IPS-15b (cell line): Measurements from ENCODE around the gene BRD4.

Experiments
- H3K27me3 ChIP-seq: one replicate; pipeline ENCODE4 v1.6.1; 2013; ENCODE audit warnings: low read length; ENCODE audit not compliant: control insufficient read depth, insufficient read depth
- H3K36me3 ChIP-seq: one replicate; pipeline ENCODE4 v1.6.1; 2013; ENCODE audit warnings: low read length; ENCODE audit not compliant: control insufficient read depth, insufficient read depth
- H3K4me1 ChIP-seq: one replicate; pipeline ENCODE4 v1.6.1; 2013; ENCODE audit warnings: mild to moderate bottlenecking, low read length; ENCODE audit not compliant: control insufficient read depth, insufficient read depth
- H3K4me3 ChIP-seq: one replicate; pipeline ENCODE4 v1.5.1; 2013; ENCODE audit warnings: low read depth, low read length
- H3K9ac ChIP-seq: one replicate; pipeline ENCODE4 v1.6.1; 2013; ENCODE audit warnings: low read depth, mild to moderate bottlenecking, low read length
- H3K9me3 ChIP-seq: one replicate; pipeline ENCODE4 v1.6.1; 2013; ENCODE audit warnings: mild to moderate bottlenecking, low read length; ENCODE audit not compliant: control insufficient read depth, insufficient read depth

BRD4 gene

DNA sequence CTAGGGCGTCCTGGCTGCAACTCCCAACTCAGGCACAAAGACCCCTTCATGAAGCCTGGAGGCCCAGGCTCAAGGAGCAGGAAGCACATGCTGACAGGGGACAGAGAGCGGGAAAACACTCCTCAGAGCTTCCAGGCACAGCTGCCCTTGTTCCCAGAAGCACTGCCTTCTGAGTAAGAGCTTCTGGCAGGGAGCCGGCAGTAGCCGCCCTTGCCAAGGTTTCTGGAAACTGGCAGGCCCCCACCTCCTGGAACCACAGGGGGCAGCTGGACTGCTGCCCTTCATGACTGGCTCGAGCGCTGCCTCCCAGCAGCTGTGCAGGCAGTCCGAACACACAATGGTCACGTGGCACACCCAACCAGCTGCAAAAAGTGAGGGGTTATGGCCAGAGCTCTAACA lies 66.5 kb downstream of the BRD4 start:
- no peak overlapping the region for H3K4me3 ChIP-seq
- H3K36me3 ChIP-seq, result peaks cover 72% of the 10 kb centered on the region
- H3K9ac ChIP-seq, result no peak overlapping the region
- no peaks in the 10 kb centered on the region for H3K4me1 ChIP-seq
- H3K9me3 ChIP-seq, result no peaks in the 10 kb centered on the region
- no peaks in the 10 kb centered on the region for H3K27me3 ChIP-seq

DNA sequence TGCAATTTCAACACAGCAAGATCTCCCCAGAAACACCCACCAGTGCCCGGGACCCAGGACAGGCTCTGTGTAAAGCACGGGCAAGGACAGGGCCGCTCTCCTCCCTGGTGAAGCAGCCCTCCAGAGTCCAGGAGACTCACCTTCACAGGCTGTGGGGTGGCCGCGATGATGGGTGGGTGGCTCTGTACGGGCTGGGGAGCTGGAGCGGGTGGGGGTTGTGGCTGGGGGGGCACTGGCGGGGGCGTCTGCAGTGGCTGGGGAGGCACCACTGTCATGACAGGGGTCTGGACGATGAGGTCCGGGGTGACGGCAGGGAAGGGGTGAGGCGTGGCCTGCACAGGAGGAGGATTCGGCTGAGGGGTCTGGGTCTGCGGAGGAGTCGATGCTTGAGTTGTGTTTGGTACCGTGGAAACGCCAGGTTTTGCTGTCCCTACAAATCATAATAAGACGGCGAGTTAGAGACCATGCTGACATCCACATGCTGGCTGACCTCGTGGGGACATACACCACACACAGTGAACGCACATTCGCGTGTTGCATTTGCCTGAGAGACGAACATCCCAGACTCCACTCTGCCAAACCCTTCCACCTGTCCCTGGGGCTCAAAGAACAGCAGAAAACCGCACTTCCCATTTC lies 67.0 kb downstream of the BRD4 start:
- Histone ChIP-seq H3K9me3 (no peaks in the 10 kb centered on the region), H3K4me1 (no peaks in the 10 kb centered on the region), H3K9ac (no peak overlapping the region), H3K4me3 (no peak overlapping the region), H3K36me3 (peaks cover 72% of the 10 kb centered on the region), H3K27me3 (no peaks in the 10 kb centered on the region)

DNA sequence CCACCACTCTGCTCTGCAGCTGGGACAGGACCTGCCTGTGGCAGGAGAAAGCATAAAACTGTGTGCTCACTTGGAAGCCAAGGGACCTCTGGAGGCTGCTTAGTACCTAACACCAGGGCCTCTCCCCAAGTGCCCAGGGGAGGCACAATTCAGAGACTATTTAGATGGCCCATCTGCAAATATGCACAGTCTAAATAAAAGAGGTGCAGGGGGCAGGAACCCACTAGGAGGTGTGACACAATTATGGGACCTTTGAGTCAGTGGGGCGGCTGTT lies 67.5 kb downstream of the BRD4 start:
- H3K9me3 ChIP-seq, result no peaks in the 10 kb centered on the region
- peaks cover 72% of the 10 kb centered on the region for H3K36me3 ChIP-seq
- no peak overlapping the region for H3K9ac ChIP-seq
- H3K4me1 ChIP-seq, result no peaks in the 10 kb centered on the region
- H3K4me3 ChIP-seq, result no peak overlapping the region
- no peaks in the 10 kb centered on the region for H3K27me3 ChIP-seq

- peaks cover 76% of the 10 kb centered on the region for H3K36me3 ChIP-seq
- H3K4me1 ChIP-seq, result no peaks in the 10 kb centered on the region
- no peaks in the 10 kb centered on the region for H3K9me3 ChIP-seq
Measured at GRCh38 chr19:15264061-15264932, 68.0 kb downstream of the BRD4 start.

DNA sequence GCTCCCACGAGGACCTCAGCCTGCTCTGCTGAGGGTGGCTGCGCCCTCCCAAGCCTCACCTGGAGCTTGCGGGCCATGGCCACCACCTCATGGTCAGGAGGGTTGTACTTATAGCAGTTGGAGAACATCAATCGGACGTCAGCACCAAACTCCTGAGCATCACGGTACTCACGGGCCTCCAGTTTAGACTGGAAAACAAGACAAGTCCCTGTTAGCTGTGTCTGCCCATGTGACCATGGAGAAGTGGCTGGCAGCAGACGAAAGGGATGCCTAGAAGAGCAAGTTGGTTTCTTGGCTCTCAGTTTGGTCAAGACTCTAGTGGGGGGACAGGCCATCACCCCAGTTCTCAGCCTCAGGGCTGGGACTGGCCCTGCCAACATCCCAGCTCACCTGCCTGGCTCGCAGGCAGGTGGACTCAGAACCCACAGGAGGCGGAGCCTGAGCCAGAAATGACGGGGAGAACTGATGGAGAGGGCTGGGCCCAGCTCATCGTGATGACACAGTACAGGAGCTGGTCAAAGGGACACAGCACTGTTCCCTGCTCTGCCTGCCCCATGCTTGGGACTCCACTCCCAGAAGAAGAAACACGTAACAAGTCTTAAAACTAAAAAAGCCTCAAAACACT lies 68.9 kb downstream of the BRD4 start:
- H3K36me3 ChIP-seq, result peaks cover 79% of the 10 kb centered on the region
- H3K9me3 ChIP-seq, result no peaks in the 10 kb centered on the region
- H3K9ac ChIP-seq, result no peak overlapping the region
- H3K27me3 ChIP-seq, result no peaks in the 10 kb centered on the region
- no peak overlapping the region for H3K4me3 ChIP-seq
- H3K4me1 ChIP-seq, result no peaks in the 10 kb centered on the region

More at GRCh38 chr19:15264061-15264932, 68.0 kb downstream of the BRD4 start:
- no peak overlapping the region for H3K9ac ChIP-seq
- no peaks in the 10 kb centered on the region for H3K27me3 ChIP-seq
- H3K4me3 ChIP-seq, result no peak overlapping the region

DNA sequence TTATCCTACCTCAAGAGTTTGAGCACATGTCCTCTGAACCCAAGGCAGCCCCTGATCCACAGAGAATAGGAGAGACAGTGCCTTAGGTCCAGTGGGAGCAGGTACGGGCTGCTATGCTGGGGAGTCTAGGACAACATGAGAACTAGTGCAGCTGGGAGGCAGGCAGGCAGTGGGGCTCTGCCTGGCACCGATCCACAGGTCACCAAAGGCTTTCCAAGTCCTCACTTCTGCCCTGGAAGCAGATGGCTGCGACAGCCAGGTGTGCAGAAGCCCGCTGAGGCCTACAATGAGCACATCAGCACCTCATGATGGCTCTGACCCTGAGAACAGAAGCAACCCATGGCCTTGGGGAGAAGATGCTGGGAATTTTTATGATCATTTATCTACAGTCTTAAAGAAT lies 70.3 kb downstream of the BRD4 start:
- peaks cover 82% of the 10 kb centered on the region for H3K36me3 ChIP-seq
- no peaks in the 10 kb centered on the region for H3K27me3 ChIP-seq
- no peak overlapping the region for H3K9ac ChIP-seq
- H3K9me3 ChIP-seq, result no peaks in the 10 kb centered on the region
- H3K4me1 ChIP-seq, result no peaks in the 10 kb centered on the region
- H3K4me3 ChIP-seq, result no peak overlapping the region

DNA sequence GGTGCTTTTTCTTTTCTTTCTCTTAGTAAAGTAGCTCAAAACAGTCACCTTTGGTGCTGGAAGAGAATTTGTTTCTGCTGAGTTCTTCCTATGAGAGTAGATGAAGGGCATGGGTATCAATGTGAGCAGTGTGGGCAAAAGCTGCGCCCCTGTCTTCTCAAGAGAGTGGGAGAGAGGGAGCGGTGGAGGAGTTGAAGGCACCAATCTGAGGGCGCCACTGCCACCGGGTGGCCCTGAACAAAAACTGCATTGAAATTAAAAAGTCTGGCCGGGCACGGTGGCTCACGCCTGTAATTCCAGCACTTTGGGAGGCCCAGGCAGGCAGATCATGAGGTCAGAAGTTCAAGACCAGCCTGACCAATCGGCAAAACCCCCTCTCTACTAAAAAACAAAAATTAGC lies 71.4 kb downstream of the BRD4 start:
- Histone ChIP-seq H3K27me3 (no peaks in the 10 kb centered on the region), H3K36me3 (peaks cover 82% of the 10 kb centered on the region), H3K4me3 (no peak overlapping the region), H3K9me3 (no peaks in the 10 kb centered on the region), H3K9ac (no peak overlapping the region), H3K4me1 (no peaks in the 10 kb centered on the region)

DNA sequence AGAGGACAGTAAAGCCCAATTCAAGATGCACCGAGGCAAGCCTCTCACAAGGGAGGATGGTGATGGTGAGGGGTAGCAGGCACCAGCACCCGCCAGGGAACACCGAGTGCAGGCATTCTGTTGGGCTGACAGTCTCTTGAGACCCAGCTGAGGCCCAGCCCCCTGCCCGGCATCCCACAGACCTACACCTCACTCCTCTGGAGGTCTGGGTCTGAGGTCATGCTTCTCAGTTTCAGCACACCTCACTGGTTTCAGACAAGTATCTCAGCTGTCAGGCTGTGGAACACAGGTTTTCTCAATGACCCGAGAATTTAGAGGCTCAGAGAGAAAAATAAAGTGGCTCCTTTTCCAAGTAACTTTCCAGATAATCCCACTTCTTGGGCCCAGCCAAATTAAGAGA lies 72.4 kb downstream of the BRD4 start:
- Histone ChIP-seq H3K9me3 (no peaks in the 10 kb centered on the region), H3K36me3 (peaks cover 82% of the 10 kb centered on the region), H3K4me1 (no peaks in the 10 kb centered on the region), H3K9ac (no peak overlapping the region), H3K4me3 (no peak overlapping the region), H3K27me3 (no peaks in the 10 kb centered on the region)

- Histone ChIP-seq H3K4me1 (no peaks in the 10 kb centered on the region), H3K36me3 (peaks cover 81% of the 10 kb centered on the region), H3K27me3 (no peaks in the 10 kb centered on the region), H3K9me3 (no peaks in the 10 kb centered on the region), H3K4me3 (no peak overlapping the region), H3K9ac (no peak overlapping the region)
Measured at GRCh38 chr19:15257782-15258181, 74.6 kb downstream of the BRD4 start.

DNA sequence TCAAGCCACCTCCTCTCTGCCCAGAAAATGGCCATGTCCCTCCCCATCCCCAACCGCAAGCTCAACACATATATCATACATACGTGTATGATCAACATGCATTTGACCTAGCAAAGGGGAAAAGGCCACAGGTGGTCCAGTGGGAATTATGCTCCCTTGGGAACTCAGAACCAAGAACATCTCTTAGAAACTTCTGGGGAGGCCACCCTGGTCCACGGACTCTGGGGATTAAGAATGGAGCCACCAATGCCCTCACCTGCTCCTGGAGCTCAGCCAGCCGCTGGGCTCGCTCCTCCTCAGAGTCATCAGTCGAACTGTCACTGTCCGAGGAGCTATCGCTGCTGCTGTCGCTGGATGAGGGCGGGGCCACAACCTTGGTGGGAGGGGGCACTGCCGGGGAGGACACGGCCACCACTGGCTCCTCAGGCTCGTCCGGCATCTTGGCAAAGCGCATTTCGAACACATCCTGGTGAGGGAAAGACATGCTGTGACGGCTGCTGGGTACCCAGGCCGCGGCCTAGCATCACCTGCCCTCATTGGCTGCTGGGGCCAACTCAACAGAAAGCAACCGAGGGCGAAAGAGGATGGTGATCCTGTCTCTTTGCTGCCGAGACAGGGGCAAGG lies 75.5 kb downstream of the BRD4 start:
- H3K9ac ChIP-seq, result no peak overlapping the region
- H3K4me1 ChIP-seq, result peaks cover 4% of the 10 kb centered on the region
- no peaks in the 10 kb centered on the region for H3K9me3 ChIP-seq
- H3K36me3 ChIP-seq, result peaks cover 80% of the 10 kb centered on the region
- H3K4me3 ChIP-seq, result no peak overlapping the region
- H3K27me3 ChIP-seq, result no peaks in the 10 kb centered on the region

DNA sequence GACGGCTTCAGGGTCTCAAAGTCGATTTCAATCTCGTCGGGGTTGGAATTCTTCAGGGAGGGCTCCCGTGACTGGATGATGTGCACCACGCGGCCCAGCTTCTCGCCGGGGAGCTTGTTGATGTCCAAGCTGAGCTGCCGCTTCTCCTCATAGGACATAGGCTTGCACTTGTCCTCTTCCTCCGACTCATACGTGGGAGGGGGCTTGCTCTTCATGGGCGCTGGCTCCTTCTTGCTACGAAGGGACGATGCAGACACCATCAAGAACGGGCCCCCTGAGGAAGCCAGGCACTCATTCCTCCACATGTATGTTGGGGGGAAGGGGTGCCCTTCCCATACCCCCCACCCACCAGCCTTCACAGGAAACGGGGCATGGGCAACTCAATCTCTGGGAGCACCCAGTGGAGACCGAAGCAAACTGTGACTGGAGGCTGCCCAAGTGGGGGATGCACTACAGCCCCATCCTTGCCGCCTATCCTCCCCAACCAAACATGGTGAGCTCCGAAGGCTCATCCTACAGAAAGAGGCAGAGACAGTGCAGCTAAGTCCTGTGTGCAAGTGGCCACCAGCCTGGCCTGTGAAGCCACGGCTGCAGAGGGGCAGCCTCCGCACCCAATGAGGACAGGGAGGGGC lies 76.9 kb downstream of the BRD4 start:
- no peaks in the 10 kb centered on the region for H3K9me3 ChIP-seq
- no peak overlapping the region for H3K4me3 ChIP-seq
- no peak overlapping the region for H3K9ac ChIP-seq
- peaks cover 4% of the 10 kb centered on the region for H3K4me1 ChIP-seq
- no peaks in the 10 kb centered on the region for H3K27me3 ChIP-seq
- peaks cover 85% of the 10 kb centered on the region for H3K36me3 ChIP-seq
